Stimulated activated CD4-positive, alpha-beta T cell treated with anti-CD3 and anti-CD28 coated beads, Interleukin-15, amount 100 ng/mL, for 1 hour (primary cell): ENCODE measurements around the gene ZNF22.

ENCODE experiments used
- DNase-seq, 2 donors: peaks; one replicate each; pipeline ENCODE4 v3.0.0-alpha.2; 2020; ENCODE audit warnings: low read depth in 1 of 2, low spot score in 1 of 2

Gene ZNF22

DNA sequence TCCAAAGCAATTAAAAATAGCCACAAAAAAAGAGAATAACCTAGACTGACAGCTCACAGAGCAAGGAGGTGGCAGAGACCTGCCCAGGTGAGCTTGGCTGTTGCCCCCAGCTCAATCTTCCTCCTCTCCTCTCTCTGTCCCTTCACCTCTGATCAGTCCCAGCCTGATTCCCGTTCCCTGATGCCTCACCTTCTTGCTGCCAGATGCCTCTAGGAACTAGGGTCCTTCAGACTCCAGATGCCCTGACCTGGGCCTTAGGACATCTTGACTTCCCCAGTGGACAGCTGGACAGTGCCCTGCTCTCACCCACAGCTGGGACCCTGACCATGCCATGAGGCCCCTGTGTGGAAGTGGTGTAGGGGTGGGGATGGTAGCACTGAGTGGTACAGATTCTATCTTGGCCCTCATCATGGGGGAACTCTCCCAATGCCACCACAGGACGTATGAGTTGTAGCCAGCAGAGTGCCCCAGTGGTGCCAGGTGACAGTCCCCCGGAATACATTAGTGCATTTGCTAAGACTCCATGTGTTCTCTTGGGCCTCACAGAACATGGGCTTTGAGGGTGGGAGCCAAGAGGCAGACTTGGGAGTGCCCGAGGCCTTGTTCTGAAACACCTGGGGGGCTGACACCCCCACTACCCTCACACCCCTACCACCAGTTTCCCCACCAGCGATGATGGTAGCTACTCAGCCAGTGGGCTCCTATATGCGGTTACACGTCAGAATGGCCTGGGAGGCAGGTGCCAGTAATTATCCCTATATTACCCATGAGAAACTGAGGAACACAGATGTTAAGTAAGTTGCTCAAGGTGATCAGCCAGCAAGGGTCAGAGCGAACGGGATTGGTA is 24.1 kb upstream of the ZNF22 start:
- DNase-seq: no peak

- no peak for DNase-seq
Measured at GRCh38 chr10:44977287-44978212, 23.2 kb upstream of the ZNF22 start.

GRCh38 chr10:44978213-44978569 is 22.5 kb upstream of the ZNF22 start:
- no peak for DNase-seq

DNA sequence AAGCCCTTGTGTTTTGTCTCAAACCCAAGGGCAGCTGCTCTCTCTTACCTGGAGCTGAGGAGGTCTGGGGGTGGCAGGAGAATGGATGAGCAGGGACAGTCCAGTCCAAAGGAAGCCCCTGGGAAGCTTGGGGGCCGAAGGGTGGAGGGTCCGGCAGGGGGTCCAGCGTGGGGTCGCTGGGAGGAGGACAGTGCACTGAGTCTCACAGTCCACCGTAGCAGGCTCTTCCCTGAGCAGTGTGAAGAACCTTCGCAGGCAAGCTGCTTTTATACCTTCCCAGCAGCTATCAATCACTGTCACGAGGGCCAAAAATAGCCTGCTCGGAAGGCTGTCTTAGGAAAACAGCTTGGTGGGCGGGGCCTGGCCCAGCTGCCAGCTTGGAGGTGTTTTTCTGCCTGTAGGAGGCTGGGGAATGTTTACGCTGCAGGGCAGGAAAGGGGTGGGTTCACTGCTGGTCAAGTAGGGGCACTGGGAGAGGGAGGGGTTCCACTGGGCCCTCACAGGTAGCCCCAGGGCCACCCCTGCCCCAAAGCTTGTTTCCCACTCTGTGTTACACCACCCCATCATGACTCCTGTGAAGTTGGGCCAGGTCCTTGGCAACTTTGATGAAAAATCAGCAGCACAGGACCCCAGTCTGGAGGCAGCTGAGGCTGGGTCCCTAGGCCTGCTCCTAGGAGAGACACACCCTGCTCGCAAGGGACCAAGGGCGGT is 22.0 kb upstream of the ZNF22 start, which contains the start of gene DEPP1:
Gene DEPP1 (minus strand): TSS at position 240 of the 711 bp plus-strand sequence. CDS start 779 bp downstream, outside the sequence.
- DNase-seq: no peak

GRCh38 chr10:44979281-44980191 is 21.2 kb upstream of the ZNF22 start:
- DNase-seq: no peak

GRCh38 chr10:44980309-44981171 is 20.2 kb upstream of the ZNF22 start:
- DNase-seq: no peak

GRCh38 chr10:44981172-44982113 is 19.3 kb upstream of the ZNF22 start:
- DNase-seq: no peak

DNA sequence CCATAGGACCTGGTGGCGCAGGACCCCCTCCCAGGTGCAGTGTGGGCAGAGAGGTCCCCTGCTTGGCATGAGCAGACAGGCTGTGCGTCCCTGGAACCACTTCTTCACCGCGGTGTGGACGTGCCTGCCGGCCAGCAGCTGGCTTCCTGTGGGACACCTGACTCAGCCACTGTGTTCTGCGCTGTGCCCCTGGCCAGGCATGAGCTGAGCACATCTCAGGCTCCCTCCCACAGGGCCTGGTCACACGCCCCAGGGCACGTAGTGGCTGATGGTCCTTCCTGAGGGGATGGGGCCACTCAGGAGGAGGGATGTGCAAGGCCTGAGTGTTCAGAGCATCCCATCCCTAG is 18.6 kb upstream of the ZNF22 start:
- DNase-seq: no peak

- no peak for DNase-seq
Measured at GRCh38 chr10:44982496-44982895, 18.2 kb upstream of the ZNF22 start.

GRCh38 chr10:44983066-44983894 is 17.4 kb upstream of the ZNF22 start:
- DNase-seq: no peak

- no peak for DNase-seq
Measured at GRCh38 chr10:44983895-44984278, 16.8 kb upstream of the ZNF22 start.

- DNase-seq: no peak
Measured at GRCh38 chr10:44984671-44985101, 16.0 kb upstream of the ZNF22 start.

DNA sequence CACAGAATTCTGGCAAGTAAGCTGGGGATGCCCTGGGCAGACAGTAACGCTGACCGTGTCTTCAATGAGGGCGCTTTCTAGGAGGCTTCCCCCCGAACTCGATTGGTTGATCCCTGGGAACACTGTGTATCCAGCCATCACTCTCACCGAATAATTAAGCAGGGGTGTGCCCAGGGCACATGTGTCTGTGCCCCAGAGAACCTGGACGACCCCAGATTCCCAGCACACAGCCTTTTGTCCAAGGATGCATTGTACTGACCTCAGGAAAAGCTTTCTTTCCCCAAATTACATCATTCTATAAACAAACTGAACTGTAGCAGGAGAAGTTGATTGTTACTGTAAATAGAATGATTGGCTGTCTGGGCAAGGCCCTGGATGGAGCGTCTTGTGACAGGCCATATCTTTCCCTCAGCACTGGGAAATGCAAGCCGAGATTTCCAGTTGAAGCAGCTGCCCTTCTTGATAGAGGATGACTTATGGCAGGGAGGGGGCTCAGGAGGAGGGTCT is 15.5 kb upstream of the ZNF22 start:
- no peak for DNase-seq

DNA sequence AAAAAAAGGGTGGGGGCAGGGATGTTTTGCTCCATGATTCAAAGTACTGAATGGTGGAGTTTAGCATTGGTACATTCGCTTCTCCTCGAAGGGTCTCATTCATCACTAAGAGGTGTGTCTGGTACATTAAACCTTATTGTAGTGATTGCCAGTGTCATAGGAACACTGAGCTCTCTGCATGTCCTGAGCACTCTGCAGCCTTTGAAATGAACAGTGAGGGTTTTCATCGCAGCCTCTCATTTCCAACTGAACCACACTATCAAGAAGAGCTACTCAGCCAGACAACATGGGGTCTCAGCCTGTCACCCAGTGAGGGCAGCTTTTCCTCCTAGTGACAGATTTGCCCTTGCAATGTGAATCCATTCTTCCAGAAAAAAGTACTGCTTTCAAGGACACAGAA is 14.5 kb upstream of the ZNF22 start:
- no peak for DNase-seq

DNA sequence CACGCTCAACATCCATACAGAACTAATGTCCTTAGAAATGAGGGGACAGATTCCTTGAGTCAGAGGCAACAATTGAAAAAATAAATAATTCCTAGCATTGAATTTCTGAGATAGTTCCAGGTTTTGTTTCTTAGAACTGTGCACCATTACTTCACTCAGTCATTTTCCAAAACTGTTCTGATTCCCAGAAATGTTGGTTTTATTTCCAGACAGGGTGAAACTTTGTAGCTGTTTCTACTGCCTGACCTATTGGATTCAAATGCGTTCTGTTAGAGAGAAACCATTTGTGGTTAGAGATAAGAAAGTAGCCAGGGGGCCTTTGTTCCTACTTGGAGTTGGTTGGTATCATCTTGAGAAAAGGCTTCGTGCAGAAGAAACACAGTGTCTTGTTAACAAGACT is 14.1 kb upstream of the ZNF22 start:
- no peak for DNase-seq

DNA sequence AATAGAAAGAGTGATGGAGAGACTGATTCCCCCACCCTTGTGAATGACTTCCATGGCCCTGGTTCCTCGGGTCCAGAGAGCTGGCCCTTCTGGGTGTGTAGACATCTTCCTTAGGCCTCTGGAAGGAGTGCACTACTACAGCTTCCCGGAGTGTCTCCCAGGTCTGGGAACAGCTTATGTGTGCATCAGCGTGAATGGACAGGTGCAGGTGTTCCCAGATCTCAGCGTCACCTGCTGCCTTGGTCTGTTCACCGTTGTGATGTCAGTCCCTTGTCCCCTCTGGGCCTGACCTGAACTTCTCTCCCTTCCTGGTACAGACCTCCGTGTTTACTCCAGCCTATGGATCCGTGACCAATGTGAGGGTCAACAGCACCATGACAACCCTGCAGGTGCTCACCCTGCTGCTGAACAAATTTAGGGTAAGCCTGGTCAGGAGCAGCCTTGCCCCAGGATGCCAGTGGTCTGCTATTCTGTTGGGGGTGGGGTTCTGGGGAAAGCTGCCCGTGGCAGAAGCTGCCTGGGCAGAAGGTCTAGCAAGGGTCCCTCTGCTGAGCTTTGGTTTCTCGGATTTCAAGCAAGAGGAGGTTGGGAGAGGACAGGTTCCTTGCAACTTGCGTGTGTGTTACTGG is 11.7 kb upstream of the ZNF22 start:
- DNase-seq: no peak
